Measurements from ENCODE around the gene GTF2B.

DNA sequence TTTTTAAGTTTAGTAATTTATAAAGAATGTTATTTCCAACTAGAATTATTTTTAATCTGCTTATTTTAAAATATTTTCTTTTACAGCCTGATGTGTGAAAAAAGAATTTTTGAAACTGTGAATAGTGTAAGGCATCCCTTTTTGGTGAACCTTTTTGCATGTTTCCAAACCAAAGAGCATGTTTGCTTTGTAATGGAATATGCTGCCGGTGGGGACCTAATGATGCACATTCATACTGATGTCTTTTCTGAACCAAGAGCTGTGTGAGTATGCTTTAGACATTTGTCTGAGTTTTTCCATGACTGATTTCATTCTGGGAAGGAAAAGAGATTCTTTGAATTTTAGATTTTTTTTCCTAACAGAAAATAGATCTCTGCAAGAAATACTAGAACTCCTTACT, 77.9 kb downstream of the GTF2B start:
- TF ChIP-seq POLR2A (IDR thresholded peaks at IDR 0.05) = no peak
- TF ChIP-seq, protein P1, sequence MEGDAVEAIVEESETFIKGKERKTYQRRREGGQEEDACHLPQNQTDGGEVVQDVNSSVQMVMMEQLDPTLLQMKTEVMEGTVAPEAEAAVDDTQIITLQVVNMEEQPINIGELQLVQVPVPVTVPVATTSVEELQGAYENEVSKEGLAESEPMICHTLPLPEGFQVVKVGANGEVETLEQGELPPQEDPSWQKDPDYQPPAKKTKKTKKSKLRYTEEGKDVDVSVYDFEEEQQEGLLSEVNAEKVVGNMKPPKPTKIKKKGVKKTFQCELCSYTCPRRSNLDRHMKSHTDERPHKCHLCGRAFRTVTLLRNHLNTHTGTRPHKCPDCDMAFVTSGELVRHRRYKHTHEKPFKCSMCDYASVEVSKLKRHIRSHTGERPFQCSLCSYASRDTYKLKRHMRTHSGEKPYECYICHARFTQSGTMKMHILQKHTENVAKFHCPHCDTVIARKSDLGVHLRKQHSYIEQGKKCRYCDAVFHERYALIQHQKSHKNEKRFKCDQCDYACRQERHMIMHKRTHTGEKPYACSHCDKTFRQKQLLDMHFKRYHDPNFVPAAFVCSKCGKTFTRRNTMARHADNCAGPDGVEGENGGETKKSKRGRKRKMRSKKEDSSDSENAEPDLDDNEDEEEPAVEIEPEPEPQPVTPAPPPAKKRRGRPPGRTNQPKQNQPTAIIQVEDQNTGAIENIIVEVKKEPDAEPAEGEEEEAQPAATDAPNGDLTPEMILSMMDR (IDR thresholded peaks at IDR 0.05) = no peak
